K562 (cell line): ENCODE measurements around the gene ZNF23. TPM values are rescaled to one million over a fixed set of nuclear protein-coding genes. Genes with fewer than 3 reads are reported as not detected.

Experiments used
- ATAC-seq: fragments of 200-7000 bp; cut with Tn5 transposase; 3 replicates; pipeline ENCODE4 v1.9.1; 2020; ENCODE audit warnings: moderate library complexity
- BruUV-seq: library from RNA; stranded (reverse); fragments of 400-500 nt; replicated peaks from 2 replicates; lab custom pipeline; 2021; lab: Mats Ljungman, UMichigan
- CTCF ChIA-PET: fragments of 300-600 bp; formaldehyde crosslinking; extraction: SDS; loops from one replicate; lab custom pipeline; 2021; ENCODE audit warnings: low intra/inter-chr PET ratio; lab: Yijun Ruan, JAX
- POLR2A ChIA-PET: fragments of 300-600, 350-650 bp; sonication (Branson Sonifier 250); formaldehyde crosslinking; extraction: SDS; loops from one replicate; lab custom pipeline; 2021; ENCODE audit warnings: antibody characterized with exemption, inconsistent platforms; lab: Yijun Ruan, JAX
- DNase-seq, 4 experiments: peaks; one replicate each; pipeline versions ENCODE4 v3.0.0 to v3.0.0-alpha.2; 2011 to 2018; ENCODE audit warnings: low spot score in 3 of 4, mixed read lengths in 3 of 4; ENCODE audit errors: extremely low read depth in 1 of 4
- FAIRE-seq: peaks from 2 replicates; lab custom pipeline; 2011; peaks lifted over from hg19 to GRCh38; lab: Jason Lieb, UNC
- H2AFZ ChIP-seq: 2 replicates; pipeline ENCODE4 v1.6.0; 2011; ENCODE audit warnings: low read depth, low read length, control low read depth, inconsistent platforms
- H3K27ac ChIP-seq: fragments of 200-600 bp; 3 replicates; pipeline ENCODE4 v1.8.0; 2011; ENCODE audit warnings: low read depth, mild to moderate bottlenecking, control low read depth, inconsistent platforms, low read length, moderate library complexity, mixed read lengths; ENCODE audit errors: extremely low read depth
- H3K27me3 ChIP-seq, 2 experiments: fragments of 300-600 bp in 1 of 2; 2 replicates in 1 of 2; 3 replicates in 1 of 2; pipeline versions ENCODE4 v1.6.0 to v1.8.0; 2011; ENCODE audit warnings: inconsistent platforms in 2 of 2, low read length in 2 of 2, mild to moderate bottlenecking in 1 of 2, mixed read lengths in 1 of 2, moderate library complexity in 1 of 2; ENCODE audit not compliant: control insufficient read depth in 2 of 2, insufficient read depth in 2 of 2
- H3K36me3 ChIP-seq: fragments of 300-600 bp; 3 replicates; pipeline ENCODE4 v1.8.0; 2011; ENCODE audit warnings: mild to moderate bottlenecking, low read length, inconsistent platforms; ENCODE audit not compliant: control insufficient read depth, insufficient read depth
- H3K4me1 ChIP-seq, 2 experiments: fragments of 200-600 bp in 1 of 2; replicated peaks in 1 of 2; 2 replicates in 1 of 2; 3 replicates in 1 of 2; pipeline versions ENCODE4 v1.5.1 to v1.8.0; 2011; ENCODE audit warnings: inconsistent platforms in 2 of 2, low read length in 2 of 2, mild to moderate bottlenecking in 1 of 2, mixed read lengths in 1 of 2, moderate library complexity in 1 of 2; ENCODE audit not compliant: control insufficient read depth in 2 of 2, insufficient read depth in 2 of 2
- H3K4me2 ChIP-seq: 2 replicates; pipeline ENCODE4 v1.6.1; 2011; ENCODE audit warnings: low read length, control low read depth, inconsistent platforms, mixed read lengths; ENCODE audit not compliant: insufficient read depth
- H3K4me3 ChIP-seq: fragments of 200-600 bp; sonication (generic), shearing (Covaris generic); 2 replicates; pipeline ENCODE4 v1.5.1; 2016; ENCODE audit warnings: control low read depth, inconsistent platforms
- H3K79me2 ChIP-seq: fragments of 200-600 bp; 3 replicates; pipeline ENCODE4 v1.8.0; 2011; ENCODE audit warnings: low read length, inconsistent platforms; ENCODE audit not compliant: control insufficient read depth, insufficient read depth
- H3K9ac ChIP-seq, 2 experiments: 2 replicates each; pipeline versions ENCODE4 v1.6.0 to v1.6.1; 2011; ENCODE audit warnings: low read depth in 2 of 2, low read length in 2 of 2, control low read depth in 1 of 2, inconsistent platforms in 1 of 2, mild to moderate bottlenecking in 1 of 2, mixed read lengths in 1 of 2; ENCODE audit not compliant: insufficient read depth in 1 of 2
- H3K9me1 ChIP-seq: one replicate; pipeline ENCODE4 v1.6.0; 2011; ENCODE audit warnings: inconsistent platforms, mild to moderate bottlenecking, low read length, moderate library complexity; ENCODE audit not compliant: control insufficient read depth, insufficient read depth
- H3K9me3 ChIP-seq: replicated peaks from 2 replicates; pipeline ENCODE4 v1.5.1; 2011; ENCODE audit warnings: low read depth, low read length, inconsistent platforms; ENCODE audit not compliant: control insufficient read depth, insufficient read depth
- H4K20me1 ChIP-seq: replicated peaks from 2 replicates; pipeline ENCODE4 v1.6.1; 2011; ENCODE audit warnings: low read length, inconsistent platforms, mixed read lengths; ENCODE audit not compliant: control insufficient read depth, insufficient read depth
- ATF7 ChIP-seq: fragments of 450-650 bp; IDR thresholded peaks from 2 replicates; pipeline ENCODE4 v1.7.1; 2014; ENCODE audit warnings: mild to moderate bottlenecking, moderate library complexity
- BRCA1 ChIP-seq, 2 experiments: fragments of 450-650 bp in 1 of 2; sonication (generic) in 1 of 2; formaldehyde crosslinking in 1 of 2; IDR thresholded peaks; 2 replicates each; pipeline versions ENCODE4 v1.5.0 to v1.6.1; 2017 to 2020; ENCODE audit warnings: mild to moderate bottlenecking in 1 of 2, missing genetic modification reagents in 1 of 2
- CBFA2T3 ChIP-seq: fragments of 450-650 bp; IDR thresholded peaks from 2 replicates; pipeline ENCODE4 v1.6.1; 2017
- CREB1 ChIP-seq, 2 experiments: sonication (generic) in 1 of 2; formaldehyde crosslinking in 1 of 2; IDR thresholded peaks; 2 replicates each; pipeline versions ENCODE4 v1.6.1 to v1.8.0; 2012 to 2022; ENCODE audit warnings: inconsistent platforms in 1 of 2, mild to moderate bottlenecking in 1 of 2, missing genetic modification reagents in 1 of 2, moderate library complexity in 1 of 2
- NFRKB ChIP-seq: fragments of 450-650 bp; IDR thresholded peaks from 2 replicates; pipeline ENCODE4 v1.6.1; 2016; ENCODE audit warnings: low read depth
- SP1 ChIP-seq: sonication (generic); formaldehyde crosslinking; IDR thresholded peaks from 2 replicates; pipeline ENCODE4 v1.8.1; 2022; ENCODE audit warnings: mild to moderate bottlenecking, missing genetic modification reagents
- ZBTB7A ChIP-seq: IDR thresholded peaks from 2 replicates; pipeline ENCODE4 v1.6.1; 2011; ENCODE audit warnings: low read depth, mild to moderate bottlenecking, low read length, moderate library complexity, borderline replicate concordance; ENCODE audit not compliant: control insufficient read depth
- WGBS: fragments of 100-300 bp; shearing (Covaris generic); methylation state at CpG from one replicate; pipeline ENCODE4 v1.1.6; 2016; ENCODE audit warnings: low coverage, mixed read lengths; ENCODE audit not compliant: insufficient coverage; ENCODE audit errors: missing lambda C conversion rate; 5-methylcytosine and 5-hydroxymethylcytosine counted together
- in situ Hi-C: fragments of 300-500 bp; cut with MboI; formaldehyde crosslinking; loops from 4 replicates; pipeline ENCODE4 v1.15.0; 2018; ENCODE audit warnings: inconsistent platforms, mixed read lengths
- intact Hi-C: fragments of 100-400 bp; cut with micrococcal nuclease; formaldehyde crosslinking; loops from 2 replicates; pipeline ENCODE4 v1.14.2; 2022
- polyA plus RNA-seq, 8 experiments: library from polyadenylated mRNA; depleted of rRNA in 4 of 8; stranded (reverse) in 5 of 8; unstranded in 3 of 8; fragments of >200 nt; fragmentation: Nextera tagmentation in 2 of 8; fragmentation: Illumina TruSeq in 1 of 8; extraction: Ambion mirVana in 2 of 8; extraction: Trizol in 1 of 8; gene quantifications; 2 replicates each; pipeline versions ENCODE4 v1.2.1 to v1.2.3, GENCODE V29; 2011 to 2014; ENCODE audit warnings: inconsistent platforms in 1 of 8, missing spikeins in 1 of 8
- total RNA-seq, 7 experiments: library from RNA; depleted of rRNA in 6 of 7; stranded (reverse); fragments of >200 nt in 6 of 7; fragmentation: Illumina TruSeq in 2 of 7; extraction: Trizol in 2 of 7; gene quantifications; 2 replicates each; pipeline versions ENCODE4 v1.2.1 to v1.2.3, GENCODE V29; 2011 to 2021; ENCODE audit warnings: low replicate concordance in 1 of 7
- TF ChIP-seq, protein P1 (sequence below), 2 experiments: fragments of 450-650 bp in 1 of 2; sonication (generic) in 1 of 2; formaldehyde crosslinking in 1 of 2; IDR thresholded peaks; 2 replicates each; pipeline versions ENCODE4 v1.7.1 to v1.9.0; 2016 to 2022; ENCODE audit warnings: inconsistent platforms in 1 of 2, mild to moderate bottlenecking in 1 of 2, missing genetic modification reagents in 1 of 2
- TF ChIP-seq, protein P2 (sequence below): fragments of 450-650 bp; IDR thresholded peaks from 2 replicates; pipeline ENCODE4 v1.6.1; 2016; ENCODE audit warnings: mild to moderate bottlenecking
- TF ChIP-seq, protein P3 (sequence below): fragments of 250-450 bp; sonication (Bioruptor Pico); IDR thresholded peaks from 2 replicates; pipeline ENCODE4 v1.6.1; 2021; ENCODE audit warnings: mild to moderate bottlenecking

The ZNF23 gene
- total and polyA plus RNA-seq, 9 of the 15 experiments (the other 6 are each of a cell fraction or from before 2014, with no cell fraction given), result 4.7 to 13.4 (median 11.2) TPM

DNA sequence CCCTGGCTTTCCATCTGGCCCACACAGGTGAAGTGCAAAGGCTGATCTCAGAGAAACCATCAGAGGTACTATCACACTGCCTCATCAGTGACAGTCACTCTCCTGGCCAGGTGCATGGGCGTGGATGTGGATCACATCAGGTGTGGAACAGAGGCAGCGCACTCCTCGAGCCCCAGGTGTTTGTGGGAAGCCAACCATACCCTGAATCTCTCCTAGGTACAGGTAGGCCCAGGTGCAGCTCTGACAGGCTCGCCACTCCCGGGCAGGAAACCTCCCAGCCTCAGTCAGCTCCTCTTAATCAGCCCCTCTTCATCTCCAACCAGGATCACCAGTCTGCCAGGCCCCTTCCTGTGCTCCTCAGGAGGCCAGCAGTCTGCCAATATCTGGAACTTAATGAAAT is 51.9 kb downstream of the ZNF23 start:
- Histone ChIP-seq H3K9ac (no peak overlapping the region), H2AFZ (no peak overlapping the region), H3K27me3 (peaks cover 10 to 33% of the 10 kb centered on the region in 2 experiments), H3K9me3 (no peaks in the 10 kb centered on the region), H3K9me1 (no peaks in the 10 kb centered on the region), H3K79me2 (no peaks in the 10 kb centered on the region), H3K4me3 (no peak overlapping the region), H4K20me1 (0 out of 2 replicates have a peak, but pooled peaks cover 12% of the 10 kb centered on the region), H3K4me1 (peaks cover 0 to 10% of the 10 kb centered on the region in 2 experiments; a peak in 3 of 5 replicates), H3K4me2 (no peak overlapping the region), H3K27ac (no peak overlapping the region), H3K36me3 (no peaks in the 10 kb centered on the region)
- ChIA-PET CTCF (interaction anchor here (0.9 kb wide), 1 partner anchor 201 kb away, joined by 6 read pairs; no protein-coding TSS in a partner anchor), POLR2A (interaction anchor here (0.6 kb wide), 1 partner anchor 398 kb away, joined by 3 read pairs; no protein-coding TSS in a partner anchor)
- intact Hi-C loops (no loop called here), in situ Hi-C loops (loop anchor here (5.0 kb wide), 1 partner anchor 87 kb away; no protein-coding TSS in a partner anchor)
- BruUV-seq, result no TSS peak
- no peak for FAIRE-seq
- no peak for DNase-seq
- ATAC-seq, result no peak
- WGBS, result 0% methylated on average over 5 of the region's 5 CpGs
- TF ChIP-seq BRCA1 (IDR thresholded peaks at IDR 0.05) (no peak), BRCA1 (CRISPR knock-in tag; IDR thresholded peaks at IDR 0.05) (no peak), SP1 (CRISPR knock-in tag) (no peak), ATF7 (no peak), CBFA2T3 (no peak), ZBTB7A (no peak), NFRKB (no peak), CREB1 (IDR thresholded peaks at IDR 0.05) (no peak), CREB1 (CRISPR knock-in tag; IDR thresholded peaks at IDR 0.05) (no peak)
- TF ChIP-seq, protein P1, sequence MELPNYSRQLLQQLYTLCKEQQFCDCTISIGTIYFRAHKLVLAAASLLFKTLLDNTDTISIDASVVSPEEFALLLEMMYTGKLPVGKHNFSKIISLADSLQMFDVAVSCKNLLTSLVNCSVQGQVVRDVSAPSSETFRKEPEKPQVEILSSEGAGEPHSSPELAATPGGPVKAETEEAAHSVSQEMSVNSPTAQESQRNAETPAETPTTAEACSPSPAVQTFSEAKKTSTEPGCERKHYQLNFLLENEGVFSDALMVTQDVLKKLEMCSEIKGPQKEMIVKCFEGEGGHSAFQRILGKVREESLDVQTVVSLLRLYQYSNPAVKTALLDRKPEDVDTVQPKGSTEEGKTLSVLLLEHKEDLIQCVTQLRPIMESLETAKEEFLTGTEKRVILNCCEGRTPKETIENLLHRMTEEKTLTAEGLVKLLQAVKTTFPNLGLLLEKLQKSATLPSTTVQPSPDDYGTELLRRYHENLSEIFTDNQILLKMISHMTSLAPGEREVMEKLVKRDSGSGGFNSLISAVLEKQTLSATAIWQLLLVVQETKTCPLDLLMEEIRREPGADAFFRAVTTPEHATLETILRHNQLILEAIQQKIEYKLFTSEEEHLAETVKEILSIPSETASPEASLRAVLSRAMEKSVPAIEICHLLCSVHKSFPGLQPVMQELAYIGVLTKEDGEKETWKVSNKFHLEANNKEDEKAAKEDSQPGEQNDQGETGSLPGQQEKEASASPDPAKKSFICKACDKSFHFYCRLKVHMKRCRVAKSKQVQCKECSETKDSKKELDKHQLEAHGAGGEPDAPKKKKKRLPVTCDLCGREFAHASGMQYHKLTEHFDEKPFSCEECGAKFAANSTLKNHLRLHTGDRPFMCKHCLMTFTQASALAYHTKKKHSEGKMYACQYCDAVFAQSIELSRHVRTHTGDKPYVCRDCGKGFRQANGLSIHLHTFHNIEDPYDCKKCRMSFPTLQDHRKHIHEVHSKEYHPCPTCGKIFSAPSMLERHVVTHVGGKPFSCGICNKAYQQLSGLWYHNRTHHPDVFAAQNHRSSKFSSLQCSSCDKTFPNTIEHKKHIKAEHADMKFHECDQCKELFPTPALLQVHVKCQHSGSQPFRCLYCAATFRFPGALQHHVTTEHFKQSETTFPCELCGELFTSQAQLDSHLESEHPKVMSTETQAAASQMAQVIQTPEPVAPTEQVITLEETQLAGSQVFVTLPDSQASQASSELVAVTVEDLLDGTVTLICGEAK (IDR thresholded peaks at IDR 0.05), result no peak
- TF ChIP-seq, protein P1 (CRISPR knock-in tag; IDR thresholded peaks at IDR 0.05), result no peak
- TF ChIP-seq, protein P2, sequence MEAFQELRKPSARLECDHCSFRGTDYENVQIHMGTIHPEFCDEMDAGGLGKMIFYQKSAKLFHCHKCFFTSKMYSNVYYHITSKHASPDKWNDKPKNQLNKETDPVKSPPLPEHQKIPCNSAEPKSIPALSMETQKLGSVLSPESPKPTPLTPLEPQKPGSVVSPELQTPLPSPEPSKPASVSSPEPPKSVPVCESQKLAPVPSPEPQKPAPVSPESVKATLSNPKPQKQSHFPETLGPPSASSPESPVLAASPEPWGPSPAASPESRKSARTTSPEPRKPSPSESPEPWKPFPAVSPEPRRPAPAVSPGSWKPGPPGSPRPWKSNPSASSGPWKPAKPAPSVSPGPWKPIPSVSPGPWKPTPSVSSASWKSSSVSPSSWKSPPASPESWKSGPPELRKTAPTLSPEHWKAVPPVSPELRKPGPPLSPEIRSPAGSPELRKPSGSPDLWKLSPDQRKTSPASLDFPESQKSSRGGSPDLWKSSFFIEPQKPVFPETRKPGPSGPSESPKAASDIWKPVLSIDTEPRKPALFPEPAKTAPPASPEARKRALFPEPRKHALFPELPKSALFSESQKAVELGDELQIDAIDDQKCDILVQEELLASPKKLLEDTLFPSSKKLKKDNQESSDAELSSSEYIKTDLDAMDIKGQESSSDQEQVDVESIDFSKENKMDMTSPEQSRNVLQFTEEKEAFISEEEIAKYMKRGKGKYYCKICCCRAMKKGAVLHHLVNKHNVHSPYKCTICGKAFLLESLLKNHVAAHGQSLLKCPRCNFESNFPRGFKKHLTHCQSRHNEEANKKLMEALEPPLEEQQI, result no peak
- TF ChIP-seq, protein P3, sequence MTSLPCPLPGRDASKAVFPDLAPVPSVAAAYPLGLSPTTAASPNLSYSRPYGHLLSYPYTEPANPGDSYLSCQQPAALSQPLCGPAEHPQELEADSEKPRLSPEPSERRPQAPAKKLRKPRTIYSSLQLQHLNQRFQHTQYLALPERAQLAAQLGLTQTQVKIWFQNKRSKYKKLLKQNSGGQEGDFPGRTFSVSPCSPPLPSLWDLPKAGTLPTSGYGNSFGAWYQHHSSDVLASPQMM (CRISPR knock-in tag), result no peak
